Measurements from ENCODE around the gene MAPKBP1. TPM values are rescaled to one million over a fixed set of nuclear protein-coding genes. Genes with fewer than 3 reads are reported as not detected.

The MAPKBP1 gene
- total RNA-seq, 1 experiment from 2014 or later: 10.0 TPM

DNA sequence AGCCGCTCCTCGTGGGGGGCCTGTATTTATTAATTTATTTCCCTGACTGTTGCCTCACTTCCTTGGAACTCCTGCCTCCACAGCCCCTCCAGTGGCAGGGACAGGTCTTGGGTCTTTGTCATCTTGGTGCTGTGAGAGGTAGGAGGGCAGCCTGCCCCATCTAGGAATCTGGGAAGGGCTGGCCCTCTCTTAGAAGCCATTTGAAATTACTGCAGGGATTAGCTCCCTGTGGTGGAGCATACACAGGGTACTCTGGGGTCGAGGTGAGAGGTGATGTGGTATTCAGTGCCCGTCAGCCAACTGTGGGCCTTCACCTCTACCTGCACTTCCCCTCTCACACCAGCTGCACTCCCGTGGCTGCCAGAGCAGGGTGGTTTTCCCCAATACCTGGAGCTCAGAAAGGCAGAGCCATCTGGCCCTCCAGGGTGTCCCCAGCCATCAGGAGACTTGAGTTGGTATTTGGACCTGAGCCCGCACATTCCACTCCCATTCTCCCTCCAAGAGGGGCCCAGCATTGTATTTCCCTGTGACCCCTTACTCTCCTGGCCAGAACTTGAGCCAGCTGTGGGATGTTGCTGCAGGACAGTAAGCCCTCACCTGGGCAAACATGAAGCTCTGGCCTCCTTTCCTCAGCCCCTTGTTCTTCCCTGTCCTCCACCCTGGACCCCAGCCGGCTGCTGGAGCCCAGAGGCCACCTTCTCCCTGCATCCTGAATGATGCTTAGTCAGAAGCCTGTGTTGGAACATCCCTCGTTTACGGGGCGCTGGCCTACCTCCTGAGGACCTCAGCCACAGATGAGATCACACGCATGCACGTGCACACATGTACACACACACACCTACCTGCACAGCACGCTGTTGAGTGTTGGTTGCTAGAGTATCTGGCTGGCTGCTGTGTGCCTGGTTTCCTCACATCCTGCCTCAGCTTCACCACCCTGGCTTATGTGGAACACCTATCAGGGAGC lies 51.6 kb downstream of the MAPKBP1 start:
- DNase-seq (ENCODE audit: low read depth): no peak

DNA sequence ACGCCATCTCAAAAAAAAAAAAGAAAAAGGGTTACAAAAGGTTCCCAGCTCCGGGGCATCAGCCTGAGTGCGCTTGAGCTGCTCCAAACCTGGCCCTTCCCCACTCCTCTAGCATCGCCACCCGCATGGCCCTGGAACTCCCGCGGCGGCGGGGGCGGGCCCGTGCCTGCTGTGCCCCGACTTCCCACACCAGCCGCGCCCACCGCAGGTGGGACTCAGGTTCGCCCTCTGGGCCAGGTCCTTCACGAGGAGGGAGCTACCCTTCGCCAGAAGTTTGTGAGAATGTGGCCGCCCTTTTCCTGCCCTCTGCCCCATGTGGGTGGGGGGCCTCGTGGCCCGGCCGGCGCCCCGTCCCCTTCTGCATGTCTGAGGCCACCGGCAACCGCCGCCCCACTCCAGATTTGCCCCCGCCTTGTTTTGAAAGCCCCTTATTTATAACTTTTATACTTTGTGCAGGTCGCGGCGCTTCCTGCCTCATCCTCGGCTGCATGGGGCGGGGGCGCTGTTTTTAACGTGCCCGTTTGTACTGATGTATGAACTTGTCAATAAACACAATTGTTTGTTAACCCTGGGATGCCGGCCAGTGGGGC lies 53.1 kb downstream of the MAPKBP1 start:
- no peak for DNase-seq (ENCODE audit: low read depth)

DNA sequence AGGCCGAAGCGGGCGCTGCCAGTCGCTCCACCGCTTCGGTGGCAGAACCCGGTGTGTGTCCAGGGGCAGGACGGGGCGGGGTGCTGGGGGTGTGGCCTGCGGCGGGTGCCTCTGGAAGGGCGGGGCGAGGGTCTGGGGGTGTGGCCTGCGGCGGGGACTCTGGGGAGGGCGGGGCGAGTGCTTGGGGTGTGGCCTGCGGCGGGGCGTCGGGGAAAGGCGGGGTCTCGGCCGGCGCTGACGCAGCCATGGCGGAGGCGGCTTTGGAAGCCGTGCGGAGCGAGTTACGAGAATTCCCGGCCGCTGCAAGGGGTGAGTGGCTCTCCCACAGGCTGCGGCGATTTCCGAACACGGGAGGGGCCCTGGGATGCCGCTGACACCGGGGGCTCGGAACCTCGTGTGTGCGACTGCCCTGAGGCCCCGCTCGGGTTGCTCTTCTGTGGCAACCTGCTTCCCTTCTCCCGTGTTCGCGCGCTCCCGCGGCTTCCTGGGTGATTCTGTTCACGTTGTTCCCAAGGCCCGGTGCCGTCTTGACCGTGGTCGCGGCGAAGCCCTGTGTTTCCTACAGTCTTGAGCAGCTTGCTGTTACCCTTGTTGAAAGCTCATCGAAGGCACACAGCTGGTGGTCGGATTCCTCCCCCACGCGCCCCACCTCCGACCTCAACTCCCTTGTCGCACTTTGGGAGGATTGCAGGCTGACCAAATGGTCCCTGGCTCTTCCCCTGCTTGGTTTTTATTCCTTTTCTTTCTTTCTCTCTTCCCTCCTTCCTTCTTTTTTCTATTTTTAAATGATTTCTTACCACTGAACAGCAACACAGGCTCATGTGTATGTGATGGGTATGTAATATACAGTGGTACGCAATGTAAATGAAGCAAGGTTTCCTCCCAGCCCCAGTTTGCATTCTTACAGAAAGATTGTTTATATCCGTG lies 53.9 kb downstream of the MAPKBP1 start, which contains the start of gene JMJD7:
TSS of gene JMJD7 (plus strand) at position 213 of the 927 bp plus-strand sequence. CDS start at position 246, 33 bp downstream.
- peak; percentile 81 for DNase-seq (ENCODE audit: low read depth)

DNA sequence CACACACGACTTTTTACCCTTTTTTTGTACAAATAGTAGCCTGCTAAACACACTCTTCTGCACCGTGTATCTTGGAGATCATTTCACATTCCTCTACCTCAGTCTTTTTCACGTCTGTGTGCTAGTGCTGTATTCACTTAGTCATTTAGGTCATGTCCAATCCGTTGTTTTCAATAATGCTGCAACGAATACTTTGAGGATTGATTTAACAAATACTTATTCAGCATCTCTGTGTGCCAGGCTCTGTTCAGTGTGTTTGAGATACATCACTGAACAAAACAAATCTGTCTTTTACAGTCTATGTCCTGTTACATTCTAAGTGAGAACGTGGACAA lies 54.5 kb downstream of the MAPKBP1 start:
- no peak for DNase-seq (ENCODE audit: low read depth)

DNA sequence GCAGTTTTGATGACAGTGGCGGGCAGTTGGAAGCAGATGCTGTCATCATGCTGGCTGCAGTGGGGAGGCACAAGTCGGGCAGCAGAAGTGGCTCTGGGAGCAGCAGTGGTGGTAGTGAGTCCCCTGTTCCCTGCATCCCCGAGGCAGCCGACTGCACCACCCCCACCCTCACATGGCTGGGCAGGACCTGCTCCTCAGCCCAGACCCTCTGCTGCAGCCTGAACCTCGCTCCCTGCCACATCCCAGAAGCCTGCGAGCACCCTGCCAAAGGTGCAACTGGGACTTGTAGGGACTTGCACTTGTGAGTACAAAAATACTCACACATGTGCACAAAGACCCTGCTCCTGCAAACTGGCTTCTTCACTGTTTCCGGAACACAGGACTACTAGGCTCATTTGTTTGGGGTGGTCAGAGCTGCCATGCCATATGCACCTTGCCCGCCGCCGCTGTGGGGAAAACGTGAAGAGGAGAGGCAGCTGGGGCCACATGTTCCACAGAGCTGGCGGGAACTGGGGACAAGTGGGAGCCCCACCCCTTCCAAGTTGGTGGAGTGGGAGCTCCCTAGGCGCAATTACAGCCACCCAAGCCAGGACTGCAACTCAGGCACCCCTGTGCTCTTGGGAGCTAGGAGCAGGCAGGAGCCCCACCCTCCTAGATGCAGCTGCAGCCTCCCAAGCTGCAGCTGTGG lies 55.8 kb downstream of the MAPKBP1 start:
- no peak for DNase-seq (ENCODE audit: low read depth)

DNA sequence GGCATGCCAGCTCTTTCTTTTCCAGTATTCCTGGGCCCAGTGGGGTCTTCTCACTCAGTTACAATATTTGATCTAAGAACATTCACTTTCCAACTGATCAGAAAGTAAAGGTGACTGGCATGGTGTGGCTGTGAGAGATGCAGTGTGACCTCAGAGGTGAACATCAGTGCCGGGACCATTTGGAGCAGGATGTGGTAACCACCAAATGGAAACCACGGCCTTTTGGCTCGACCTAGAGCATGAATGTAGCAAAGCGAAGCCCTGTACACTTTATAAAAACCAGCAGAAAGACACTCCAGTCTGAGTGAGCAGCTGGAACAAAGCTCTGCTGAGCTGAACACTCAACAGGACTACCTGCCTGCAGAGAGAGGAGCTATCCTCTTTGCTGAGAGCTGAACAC lies 57.0 kb downstream of the MAPKBP1 start:
- DNase-seq (ENCODE audit: low read depth): peak; percentile 50

DNA sequence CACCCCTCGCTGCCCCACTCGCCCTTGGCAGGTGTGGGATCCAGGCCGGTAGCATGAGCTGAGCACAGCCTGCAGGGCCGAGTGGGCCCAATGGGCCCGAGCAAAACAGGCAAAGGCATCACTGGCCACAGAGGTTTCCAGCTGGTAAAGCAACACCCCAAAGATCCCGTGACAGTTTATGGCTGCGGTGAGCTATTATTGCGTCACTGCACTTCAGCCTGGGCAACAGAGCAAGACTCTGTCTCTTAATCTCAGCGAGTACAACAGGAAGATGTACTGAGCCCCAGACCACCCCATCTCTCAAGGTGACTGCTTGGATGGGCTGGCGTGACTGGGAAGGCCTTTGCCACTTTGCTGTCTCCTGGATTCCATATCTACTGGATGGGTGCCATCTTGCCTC lies 57.9 kb downstream of the MAPKBP1 start:
- no peak for DNase-seq (ENCODE audit: low read depth)

DNA sequence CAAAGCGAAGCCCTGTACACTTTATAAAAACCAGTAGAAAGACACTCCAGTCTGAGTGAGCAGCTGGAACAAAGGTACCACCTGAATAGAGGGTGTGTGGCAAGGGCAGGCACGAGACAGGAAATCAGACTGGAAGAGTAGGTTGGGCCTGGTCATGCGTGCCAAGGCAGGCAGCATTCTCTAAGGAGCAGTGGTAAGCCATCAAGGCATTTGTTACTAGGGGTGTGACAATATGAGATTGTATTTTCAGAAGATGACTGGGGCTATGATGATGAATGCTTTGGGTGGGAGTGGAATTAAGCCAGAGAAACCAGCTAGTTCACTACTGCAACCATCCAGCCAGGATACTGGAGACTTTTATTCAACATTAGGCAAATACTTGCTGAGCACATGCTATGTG lies 58.6 kb downstream of the MAPKBP1 start:
- DNase-seq (ENCODE audit: low read depth): no peak

DNA sequence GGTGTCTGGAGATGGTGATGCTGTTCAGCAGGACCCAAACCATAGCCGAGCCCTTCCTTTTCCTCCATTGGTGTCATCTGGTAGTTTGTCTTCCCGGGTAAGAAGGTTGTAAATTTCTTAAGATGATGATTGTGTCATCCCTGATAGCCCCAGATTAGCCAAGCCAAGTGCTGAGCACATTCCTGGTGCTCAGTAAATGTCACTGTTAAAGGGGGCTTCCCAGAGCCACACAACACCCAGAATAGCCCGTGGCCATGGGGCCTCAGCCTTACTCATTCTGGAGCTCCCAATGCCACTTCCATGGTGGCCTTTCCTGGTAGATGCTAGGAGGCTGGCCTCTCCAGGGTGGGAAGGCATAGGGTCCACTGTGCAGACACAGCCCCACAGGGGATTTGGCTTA lies 59.8 kb downstream of the MAPKBP1 start:
- no peak for DNase-seq (ENCODE audit: low read depth)

DNA sequence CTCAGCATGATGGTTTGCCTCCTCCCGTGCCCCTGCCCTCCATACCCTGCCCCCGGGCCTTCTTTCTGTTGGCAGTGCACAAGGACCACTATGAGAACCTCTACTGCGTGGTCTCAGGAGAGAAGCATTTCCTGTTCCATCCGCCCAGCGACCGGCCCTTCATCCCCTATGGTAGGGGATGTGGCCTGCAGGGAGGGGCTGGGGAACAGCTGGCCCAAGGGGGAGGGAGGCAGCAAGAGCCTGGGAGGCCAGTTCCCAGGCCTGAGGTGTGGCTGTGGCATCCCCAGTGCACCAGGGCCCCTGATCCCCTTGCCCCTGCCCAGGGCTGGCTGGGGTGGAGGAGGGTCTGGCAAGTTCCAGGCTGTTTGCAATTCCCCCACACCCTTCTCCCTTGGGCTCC lies 61.8 kb downstream of the MAPKBP1 start:
- DNase-seq (ENCODE audit: low read depth): no peak

DNA sequence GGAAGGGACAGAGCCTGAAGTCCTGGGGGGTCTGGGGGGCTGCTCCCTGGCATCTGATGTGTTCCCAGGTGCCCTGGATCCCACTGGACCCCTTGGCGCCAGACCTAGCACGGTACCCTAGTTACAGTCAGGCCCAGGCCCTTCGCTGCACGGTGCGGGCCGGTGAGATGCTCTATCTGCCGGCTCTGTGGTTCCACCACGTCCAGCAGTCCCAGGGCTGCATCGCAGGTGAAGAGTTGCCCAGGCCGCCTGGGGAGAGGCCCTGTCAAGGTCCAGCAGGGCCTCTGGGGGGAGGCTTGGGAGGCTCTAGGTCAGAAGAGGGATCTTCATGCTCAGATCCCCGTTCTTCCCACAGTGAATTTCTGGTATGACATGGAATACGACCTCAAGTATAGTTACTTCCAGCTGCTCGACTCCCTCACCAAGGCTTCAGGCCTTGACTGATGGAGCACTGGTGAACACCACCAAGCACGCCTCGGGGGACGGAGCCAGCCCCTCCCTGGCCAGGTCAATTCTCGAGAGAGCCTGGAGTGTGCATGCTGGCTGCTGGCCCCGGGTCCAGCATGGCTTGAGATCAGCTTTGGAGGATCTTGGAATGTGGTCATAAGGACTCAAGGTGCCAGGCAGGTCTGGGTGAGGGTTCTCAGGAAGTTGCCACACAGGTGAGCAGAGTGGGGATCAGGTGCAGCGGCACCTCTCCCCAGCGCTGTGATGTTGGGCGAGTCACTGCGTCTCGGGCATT lies 62.6 kb downstream of the MAPKBP1 start:
- no peak for DNase-seq (ENCODE audit: low read depth)

DNA sequence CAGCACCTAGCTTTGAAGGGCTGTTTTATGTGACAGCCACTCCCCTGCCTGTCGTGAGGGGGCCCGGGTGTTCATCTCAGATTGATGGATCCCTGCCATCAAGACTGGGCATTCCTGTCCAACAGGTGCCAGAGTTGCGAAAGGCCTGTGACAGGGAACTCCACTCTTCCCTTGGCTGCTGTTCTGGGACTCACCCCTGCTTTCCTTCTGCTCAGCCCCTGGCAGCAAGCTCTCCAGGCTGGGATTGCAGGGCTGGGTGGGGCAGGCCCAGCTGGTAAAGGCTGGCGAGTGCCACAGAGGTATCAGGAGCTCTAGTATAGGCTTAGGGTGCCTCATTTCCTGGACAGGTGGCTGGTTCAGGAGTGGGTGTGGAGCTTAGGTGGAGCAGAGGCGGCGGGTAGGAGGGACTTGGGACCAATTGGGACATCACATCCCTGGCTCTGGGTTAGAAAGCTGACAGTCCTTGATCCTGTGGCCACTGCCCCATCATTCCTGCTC lies 64.2 kb downstream of the MAPKBP1 start, which contains the start of gene PLA2G4B:
TSS of gene PLA2G4B (plus strand) at position 448 of the 498 bp plus-strand sequence. CDS start 67 bp downstream, outside the sequence.
- DNase-seq (ENCODE audit: low read depth): no peak

DNA sequence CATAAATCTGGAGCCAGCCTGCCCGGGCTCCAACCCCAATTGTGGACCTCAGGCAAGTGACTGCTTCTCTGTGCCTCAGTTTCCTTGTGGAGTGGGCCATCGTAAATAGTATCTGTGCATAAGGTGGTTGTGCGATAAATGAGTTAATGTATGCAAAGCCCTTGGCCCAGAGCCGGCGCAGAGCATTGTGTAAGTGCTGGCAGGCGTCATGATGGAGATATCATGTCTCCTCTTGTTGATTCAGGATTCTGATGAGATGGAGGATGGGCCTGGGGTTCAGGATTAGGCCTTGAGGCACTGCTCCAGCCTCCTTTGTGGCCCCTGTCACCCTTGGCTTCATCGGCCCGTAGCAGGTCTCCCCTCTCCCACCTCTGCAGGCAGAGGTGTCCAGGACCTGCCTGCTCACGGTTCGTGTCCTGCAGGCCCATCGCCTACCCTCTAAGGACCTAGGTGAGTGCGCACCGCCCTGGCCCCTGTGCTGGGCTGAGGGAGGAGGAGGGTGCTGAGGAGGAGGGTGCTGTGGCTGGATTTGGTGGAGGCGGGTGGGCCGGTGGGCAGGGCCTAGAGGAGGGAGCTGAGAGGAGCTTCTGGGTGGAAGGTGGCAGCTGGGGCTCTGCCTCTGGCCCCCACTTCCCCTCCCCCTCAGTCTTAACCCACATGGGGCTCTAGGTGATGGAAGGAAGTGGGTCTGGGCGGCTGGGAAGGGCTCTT lies 65.7 kb downstream of the MAPKBP1 start:
- DNase-seq (ENCODE audit: low read depth): no peak

DNA sequence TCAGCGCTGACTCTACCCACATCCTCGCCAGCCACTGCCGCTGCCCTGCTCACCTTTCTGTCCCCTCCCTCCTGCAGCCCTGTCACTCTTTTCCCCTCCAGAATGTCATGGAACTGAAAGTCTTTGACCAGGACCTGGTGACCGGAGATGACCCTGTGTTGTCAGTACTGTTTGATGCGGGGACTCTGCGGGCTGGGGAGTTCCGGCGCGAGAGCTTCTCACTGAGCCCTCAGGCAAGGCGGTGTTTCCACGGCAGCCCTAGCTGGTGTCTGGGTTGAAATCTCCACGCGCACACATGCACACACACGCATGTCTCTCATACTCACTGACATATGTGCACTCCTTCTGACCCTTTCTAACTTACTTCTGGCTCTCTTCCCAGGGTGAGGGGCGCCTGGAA lies 66.4 kb downstream of the MAPKBP1 start:
- no peak for DNase-seq (ENCODE audit: low read depth)

DNA sequence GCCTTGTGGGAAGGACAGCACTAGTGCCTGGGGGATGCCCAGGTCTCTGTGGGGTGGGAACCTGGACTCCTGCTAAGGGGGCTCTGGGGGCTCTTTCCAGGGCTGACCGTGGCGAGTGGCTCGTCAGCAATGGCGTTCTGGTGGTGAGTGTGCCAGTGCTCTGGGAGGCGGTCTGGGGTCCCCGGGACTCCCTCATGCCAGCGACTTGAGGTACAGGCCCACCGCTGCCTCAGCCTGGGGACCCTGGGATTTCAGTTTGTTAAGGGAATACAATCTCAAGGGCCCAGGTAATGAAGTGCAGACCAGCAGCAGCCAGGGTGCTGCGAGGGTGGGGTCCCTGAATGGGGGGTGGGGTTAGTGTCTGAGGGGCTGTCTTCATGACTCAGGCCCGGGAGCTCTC lies 66.8 kb downstream of the MAPKBP1 start:
- no peak for DNase-seq (ENCODE audit: low read depth)

DNA sequence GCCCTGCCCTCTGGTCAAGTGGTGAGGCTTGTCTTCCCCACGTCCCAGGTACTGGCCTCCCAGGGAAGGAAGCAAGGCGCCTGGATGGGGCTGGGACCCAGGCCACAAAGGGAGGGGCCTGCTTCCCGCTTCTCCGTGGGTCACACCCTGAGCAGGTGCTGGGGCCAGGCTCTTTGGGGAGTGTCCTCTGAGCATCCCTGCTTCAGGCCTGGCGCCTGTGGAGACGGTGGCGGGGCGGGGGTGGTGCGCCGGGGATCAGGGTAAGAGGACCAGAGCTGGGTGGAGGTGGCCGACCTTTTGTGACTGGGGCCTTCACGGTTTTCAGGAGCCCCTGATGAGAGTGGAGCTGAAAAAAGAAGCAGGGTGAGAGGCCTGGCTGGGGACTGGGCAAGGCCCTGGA lies 67.9 kb downstream of the MAPKBP1 start:
- no peak for DNase-seq (ENCODE audit: low read depth)

DNA sequence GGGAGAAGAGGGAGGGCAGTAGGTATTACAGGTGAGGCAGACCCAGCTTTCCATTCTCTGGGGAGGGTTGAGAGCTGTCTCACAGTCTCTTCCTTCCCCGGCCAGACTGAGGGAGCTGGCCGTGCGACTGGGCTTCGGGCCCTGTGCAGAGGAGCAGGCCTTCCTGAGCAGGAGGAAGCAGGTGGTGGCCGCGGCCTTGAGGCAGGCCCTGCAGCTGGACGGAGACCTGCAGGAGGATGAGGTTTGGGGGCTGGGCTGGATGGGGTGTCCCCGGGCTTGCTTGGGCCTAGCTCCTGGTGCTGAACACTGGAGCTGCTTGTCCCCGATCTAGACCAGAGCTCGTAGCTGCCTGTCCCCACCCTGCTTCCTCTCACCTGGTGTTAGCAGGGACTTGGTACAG lies 69.3 kb downstream of the MAPKBP1 start:
- no peak for DNase-seq (ENCODE audit: low read depth)

DNA sequence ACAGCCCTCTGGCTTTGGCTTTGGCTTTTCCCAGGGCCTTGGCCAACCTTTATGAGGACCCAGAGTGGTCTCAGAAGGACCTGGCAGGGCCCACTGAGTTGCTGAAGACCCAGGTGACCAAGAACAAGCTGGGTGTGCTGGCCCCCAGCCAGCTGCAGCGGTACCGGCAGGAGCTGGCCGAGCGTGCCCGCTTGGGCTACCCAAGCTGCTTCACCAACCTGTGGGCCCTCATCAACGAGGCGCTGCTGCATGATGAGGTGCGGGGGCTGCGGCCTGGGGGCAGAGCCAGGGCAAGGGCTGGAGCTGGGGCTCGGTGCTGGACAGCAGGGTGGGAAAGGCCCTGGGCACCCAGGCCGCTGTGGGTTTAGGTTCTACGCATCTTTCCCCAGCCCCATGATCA lies 70.5 kb downstream of the MAPKBP1 start:
- DNase-seq (ENCODE audit: low read depth): no peak

DNA sequence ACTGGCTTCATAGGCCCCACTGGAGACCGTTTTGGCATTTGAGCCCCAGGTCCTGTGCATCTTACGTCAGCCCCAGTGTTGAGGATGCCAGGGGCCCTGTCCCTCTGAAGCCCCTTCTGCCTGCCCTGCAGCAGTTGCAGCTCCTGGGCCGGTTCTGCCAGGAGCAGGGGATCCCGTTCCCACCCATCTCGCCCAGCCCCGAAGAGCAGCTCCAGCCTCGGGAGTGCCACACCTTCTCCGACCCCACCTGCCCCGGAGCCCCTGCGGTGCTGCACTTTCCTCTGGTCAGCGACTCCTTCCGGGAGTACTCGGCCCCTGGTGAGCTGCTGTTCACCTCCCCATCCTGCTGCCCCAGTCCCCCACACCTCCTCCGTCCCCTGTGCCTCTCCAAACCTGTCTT lies 72.9 kb downstream of the MAPKBP1 start:
- DNase-seq (ENCODE audit: low read depth): no peak

DNA sequence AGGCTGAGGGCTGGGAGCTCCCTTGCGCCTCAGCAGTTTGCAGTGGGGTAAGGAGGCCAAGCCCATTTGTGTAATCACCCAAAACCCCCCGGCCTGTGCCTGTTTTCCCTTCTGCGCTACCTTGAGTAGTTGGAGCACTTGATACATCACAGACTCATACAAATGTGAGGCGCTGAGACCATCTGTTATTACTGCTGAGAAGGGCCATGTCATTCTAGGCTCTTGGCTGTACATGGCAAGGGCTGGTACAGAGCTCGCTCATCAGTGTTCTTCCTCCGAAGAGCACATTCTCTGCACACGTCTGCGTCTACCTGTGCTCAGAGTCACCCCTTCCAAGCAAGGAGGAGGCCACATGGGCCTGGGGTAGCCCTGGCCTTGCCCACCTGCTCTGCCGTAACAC lies 73.7 kb downstream of the MAPKBP1 start:
- DNase-seq (ENCODE audit: low read depth): no peak
